Right hindlimb (tissue), 1 donor: ENCODE data around the gene ATP11C.
"Not testable (repeated sequence)": the region's sequence is repeated elsewhere in the genome, so short reads cannot be mapped to it uniquely, and the experiment has no call there.

Experiments used
- DNase-seq: peaks from one replicate; pipeline ENCODE4 v3.0.0-alpha.2; 2018

Gene ATP11C

DNA sequence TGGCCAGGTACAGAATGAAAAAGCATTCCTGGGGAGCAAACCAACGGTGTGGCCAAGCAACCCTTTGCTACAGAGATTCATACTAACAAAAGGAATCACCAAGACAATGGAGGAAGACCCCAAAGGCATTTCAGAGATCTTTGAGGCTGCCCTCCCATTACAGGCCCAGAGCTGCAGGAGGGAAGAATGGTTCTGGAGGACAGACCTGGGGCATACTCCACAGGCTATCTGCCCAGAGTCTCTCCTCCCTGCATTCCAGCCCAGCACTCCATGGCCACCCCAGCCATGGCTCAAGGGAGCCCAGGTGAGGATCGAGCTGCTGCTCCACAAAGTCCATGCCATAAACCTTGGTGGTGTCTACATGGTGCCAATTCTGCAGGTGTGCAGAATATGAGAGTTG, 81.9 kb downstream of the ATP11C start:
- no peak for DNase-seq

DNA sequence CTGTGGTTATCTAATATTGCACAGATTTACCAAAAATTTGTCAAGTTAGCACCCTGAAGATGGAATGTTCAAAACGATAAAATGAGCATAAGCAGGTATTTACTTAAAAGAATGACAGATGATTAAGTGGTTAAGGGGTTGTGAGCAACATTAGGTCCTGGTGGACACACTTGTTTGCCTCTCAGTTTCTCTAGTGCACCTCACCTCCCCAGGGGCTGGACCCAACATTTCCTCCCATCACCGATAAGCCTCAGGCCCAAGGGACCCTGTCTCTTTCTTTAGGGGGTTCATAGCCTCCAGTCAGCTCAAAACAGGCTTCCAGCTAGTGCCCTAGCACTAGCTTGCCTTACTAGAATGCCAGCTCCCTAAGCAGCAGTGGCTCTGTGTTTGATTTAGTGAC, 88.0 kb downstream of the ATP11C start:
- DNase-seq = no peak

DNA sequence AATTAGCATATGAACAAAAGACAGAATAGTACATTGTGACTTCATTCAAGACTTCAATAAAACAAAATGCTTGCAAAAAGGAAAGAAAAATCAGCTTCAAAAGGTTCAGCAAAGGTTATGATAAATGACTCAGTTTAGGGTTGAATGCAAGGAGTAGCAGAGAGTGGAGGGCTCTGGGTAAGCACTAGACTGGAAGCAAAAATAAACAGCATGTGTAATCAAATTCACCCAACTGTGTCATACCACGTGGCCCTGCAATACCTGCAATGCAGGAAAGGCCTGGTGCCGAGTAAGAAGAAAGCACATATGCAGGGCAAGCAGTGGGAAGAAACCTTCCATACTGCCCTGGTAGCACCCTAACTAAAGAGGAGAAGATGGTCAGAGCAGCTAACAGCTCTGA, 88.7 kb downstream of the ATP11C start:
- DNase-seq = no peak

DNA sequence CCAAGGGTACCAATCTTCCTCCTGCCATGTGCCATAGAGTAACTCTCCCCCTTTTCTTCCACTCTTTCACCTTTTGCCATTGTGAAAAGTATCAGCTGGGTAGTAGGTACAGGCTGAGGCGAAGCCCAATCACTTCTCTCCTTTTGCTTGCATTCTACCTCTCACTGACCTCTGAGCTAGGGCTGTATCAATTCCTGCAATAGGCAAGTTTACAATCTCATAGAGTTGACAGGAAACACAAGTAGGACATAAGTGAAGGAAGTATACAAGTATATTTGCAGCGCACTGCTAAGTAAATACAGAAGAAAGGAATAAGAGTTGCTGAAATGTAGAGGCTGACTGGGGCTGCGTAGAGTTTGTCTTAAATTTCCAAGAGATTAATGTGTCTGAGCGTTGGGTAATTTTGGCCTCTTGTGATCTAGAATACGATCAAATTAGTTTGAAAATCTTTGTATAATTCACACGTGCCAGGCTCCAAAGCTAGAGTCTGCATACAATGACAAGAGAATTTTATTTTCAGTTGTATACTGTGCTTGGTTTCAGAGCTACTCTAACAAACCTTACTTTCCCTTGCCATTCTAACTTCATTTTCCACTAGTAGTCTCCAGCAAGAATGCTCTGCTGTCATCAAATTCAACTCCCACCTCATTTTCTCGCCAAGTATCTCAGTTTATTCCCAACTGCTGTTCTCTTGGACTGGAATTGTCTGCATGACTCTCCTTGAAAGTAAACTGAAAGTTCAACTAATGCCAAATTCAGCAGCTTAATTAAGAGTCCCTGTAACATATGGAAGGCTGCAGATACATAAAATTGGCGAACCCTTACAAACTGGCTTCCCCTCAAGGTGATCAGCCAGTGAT, 90.3 kb downstream of the ATP11C start:
- peak; percentile 18 for DNase-seq

DNA sequence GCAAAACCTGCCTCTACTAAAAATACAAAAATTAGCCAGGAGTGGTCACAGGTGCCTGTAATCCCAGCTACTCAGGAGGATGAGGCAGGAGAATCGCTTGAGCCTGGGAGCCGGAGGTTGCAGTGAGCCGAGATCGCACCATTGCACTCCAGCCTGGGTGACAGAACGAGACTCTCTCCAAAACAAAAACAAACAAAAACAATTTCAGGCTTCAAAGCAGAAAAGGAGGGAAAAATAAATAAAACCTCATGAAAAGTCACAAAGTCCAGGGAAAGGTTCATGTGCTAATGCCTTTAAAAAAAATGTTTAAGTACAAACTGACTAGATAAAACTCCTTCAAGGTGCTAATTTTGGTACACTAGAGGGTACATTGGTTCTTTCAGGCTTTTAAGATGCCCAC, 96.5 kb downstream of the ATP11C start:
- not testable (repeated sequence) for DNase-seq

DNA sequence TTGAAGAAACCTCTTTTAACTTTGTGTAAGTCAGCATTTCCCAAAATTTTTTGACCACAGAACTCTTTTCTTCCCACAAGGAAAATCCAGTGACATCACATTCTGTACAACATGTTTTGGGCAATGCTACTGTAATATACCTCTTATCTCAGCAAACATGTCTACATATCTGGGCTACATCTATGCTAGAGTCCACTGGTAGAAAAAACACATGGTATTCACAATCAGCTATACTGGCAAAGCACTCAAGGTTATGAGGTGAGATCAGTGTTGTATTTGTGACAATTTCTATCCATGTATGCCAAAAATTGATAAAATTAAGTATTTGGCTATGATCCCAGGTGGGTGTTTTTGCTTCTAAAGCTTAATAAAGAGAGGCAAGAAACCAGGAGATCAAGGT, 98.0 kb downstream of the ATP11C start:
- no peak for DNase-seq

DNA sequence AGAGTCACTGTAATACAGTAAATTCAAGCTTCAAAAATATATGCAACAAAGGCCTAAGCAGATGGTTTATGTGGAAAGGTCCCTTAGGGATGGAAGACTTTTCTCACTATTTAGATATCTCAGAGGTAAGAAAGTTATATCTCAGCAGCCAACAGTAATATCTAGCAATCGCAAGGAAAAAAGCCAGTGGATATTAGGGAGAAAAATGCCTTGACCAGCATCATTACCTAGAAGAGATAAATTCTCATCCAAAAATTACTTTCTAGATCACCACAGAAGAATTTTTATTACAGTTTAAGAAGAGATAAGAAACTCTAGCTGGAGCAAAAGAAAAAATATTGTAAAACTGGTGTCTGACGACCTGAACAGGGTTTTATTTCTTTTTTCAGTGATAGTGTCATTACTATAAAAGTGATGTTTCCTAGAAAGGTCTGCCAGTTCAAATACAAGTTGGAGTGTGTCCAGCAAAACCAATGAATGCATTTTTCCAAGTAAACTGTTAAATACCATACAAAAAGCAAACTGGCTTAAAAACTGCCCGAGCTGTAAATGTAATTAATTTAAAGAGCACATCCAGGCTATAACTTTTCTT, 100.0 kb downstream of the ATP11C start:
- no peak for DNase-seq

DNA sequence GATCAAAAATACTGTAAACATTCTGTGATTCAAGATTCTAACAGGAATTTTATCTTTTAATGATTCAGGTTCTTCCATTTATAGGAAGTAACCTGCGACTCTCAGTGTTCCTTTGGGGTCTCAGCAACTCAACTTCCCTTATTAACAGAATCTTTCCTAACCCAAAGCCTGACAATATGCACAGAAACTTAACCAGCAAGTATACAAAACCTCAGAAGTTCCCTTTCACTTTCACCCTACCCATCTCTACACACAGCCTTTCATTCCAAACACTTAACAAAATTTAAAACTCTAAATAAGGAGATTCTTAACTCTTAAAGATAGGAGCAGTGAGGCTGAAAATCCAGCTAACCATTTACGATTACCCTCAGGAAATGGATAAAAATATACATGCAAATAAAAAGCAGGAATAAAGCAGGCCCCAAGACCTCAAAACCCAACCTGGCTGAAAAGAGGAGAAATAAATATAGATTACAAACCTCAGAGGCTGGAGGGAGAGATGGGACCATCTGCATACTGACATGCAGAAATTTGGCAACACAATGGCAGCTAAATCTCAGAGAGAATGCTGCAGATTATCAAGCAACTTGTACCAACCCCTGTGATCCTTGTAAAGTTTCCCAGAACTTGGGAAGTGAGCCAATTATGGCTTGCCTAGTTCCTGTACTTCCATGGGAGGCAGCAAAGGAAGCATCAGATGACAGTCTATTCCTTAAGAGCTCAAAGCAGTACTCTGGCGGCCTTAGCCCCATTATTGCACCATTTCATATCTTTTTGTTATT, 101.0 kb downstream of the ATP11C start:
- peak; percentile 19 for DNase-seq

DNA sequence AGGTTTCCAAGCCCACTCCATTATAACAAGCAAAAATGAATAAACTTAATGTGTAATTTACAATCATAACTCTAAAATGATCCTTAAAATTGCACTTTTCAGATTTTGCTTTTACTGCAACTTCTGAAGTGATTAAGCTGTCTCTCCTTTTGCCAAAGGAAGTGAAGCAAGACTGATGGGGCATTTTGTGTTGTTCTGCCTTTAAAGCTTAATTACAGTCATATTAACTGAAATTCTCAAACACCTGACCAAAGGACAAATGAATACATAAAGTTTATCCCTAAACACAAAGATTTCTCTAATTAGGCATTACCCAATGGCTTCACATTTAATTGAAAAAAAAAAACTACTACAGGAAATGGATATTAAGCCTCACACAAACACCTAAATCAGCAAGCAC, 101.8 kb downstream of the ATP11C start:
- no peak for DNase-seq

DNA sequence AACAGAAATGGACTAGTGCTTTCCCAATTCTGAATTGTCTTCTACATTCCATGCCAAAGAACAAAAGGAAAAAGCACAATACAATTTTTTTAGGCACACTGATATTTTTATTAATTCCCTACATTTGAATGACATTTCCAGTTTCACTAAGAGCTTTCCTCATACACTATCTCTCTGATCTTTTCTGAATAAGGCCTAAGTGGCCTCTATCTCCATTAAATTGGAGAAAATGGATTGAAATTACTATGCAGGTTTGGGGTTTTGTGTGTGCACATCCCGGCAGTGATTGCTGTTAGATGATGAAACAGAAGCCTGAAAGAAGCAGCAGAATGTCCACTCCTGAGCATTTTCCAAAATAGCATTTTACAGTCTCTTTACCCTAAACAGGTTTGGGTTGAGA, 104.0 kb downstream of the ATP11C start:
- DNase-seq = no peak

DNA sequence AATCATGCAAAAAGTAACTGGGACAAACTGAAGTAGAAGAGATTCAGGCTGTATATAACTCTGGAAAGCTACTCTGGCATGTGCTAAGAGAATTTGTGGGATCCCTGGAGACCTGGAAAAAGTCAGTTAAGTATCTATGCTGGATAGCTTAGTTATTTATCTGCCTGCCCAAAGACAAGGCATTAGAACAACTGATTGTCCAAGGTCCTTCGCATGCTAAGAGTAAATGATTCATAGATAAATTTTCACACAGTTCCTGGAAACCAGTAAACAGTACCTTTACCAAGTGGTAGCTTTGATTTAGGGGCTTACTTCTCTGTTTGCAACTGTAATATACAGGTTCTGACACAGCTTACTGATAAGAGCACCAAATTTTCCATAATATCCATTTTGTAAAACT, 104.8 kb downstream of the ATP11C start:
- no peak for DNase-seq

DNA sequence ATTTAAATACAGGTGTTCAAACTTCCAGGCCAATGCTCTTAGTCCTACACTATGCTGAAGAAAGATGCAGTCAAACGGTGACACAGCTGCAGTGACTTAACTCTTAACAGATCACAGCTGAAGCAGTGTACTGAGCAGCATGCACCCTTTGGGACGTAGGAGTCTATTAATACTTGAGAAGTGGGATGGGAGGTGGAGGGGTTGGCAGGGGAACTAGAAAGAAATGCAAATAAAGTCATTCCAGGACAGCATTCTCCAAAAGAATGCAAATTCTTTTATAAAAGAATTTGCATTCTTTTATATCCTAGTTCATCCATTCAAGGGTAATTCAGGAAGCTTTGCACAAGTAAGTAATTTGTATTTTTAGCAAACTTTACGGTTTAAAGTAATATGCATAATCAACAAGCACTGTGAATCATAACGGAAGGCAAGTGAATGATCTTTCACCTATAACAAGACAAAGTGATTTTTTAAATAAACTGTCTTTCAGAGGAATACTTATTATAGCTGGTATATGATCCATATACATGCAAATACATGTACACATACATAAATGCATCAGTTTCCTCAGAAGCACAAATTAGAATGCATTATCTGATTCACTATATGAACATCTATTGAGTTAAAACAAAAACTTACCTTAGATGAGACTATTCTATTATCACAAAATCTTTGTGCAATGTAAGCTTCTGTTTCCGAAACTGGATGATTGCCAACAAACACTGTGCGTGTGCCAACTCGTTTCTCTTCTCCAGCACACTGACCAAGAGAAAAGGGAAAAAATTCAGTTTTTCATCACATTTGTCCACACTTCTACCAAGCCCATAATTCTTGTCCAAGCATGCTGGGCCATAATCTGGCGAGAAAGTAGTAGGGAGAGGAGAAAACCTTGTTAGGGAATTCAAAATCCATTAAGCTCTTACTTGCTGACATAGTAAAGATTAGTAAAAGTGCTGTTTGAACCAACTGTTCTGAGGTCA, 106.5 kb downstream of the ATP11C start:
- DNase-seq = no peak

DNA sequence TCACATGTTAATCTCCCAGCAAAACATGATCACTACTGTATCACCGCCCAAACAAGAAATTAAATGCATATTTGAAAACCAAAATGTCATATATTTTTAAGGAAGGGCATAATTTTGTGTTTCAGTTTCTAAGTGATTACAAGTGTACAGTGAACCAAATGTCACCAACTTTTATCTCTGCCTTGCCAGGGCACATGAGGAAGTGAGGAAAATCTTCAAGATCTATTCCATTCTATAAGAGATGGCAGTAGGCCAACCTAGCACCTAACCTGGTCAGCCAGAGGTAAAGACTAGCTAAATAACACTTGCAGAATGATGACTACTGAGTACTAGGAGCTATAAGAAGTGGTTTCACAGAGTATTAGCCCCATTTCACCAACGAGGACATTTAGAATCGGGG, 107.2 kb downstream of the ATP11C start:
- DNase-seq = no peak

DNA sequence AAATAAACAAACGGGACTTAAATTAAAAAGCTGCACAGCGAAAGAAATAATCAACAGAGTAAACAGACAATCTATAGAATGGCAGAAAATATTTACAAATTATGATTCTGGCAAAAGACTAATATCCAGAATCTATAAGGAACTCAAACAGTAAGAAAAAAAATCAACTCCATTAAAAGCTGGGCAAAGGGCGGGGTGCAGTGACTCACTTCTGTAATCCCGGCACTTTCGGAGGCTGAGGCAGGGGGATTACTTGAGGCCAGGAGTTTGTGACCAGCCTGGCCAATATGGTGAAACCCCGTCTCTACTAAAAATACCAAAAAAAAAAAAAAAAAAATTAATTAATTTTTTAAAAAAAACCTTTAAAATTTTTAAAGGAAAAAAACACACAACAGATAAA, 109.0 kb downstream of the ATP11C start:
- no peak for DNase-seq

DNA sequence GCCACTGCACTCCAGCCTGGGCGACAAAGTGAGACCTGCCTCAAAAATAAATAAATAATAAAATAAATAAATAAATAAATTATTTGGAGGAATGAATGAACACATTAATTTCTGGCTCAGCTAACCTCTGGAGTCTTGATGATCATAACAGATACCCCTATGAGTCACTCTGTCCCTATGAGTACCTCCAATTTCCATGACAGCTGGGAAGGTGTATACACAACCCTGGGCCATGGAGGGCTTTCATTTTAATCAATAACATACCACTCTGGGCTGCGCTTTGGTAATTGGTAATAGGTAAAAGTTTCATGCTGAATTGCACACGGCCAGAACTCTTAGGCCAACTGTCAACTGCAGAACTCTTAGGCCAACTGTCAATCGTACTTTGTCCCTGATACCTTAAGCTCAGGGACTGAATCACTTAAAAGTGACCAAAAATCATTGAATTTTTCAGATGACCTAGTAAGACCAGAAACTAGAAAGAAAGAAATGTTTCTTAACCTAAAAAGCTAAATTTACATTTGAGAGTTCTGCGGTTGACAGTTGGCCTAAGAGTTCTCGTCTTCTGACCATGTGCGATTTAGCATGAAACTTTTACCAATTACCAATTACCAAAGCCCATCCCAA, 112.4 kb downstream of the ATP11C start:
- no peak for DNase-seq

DNA sequence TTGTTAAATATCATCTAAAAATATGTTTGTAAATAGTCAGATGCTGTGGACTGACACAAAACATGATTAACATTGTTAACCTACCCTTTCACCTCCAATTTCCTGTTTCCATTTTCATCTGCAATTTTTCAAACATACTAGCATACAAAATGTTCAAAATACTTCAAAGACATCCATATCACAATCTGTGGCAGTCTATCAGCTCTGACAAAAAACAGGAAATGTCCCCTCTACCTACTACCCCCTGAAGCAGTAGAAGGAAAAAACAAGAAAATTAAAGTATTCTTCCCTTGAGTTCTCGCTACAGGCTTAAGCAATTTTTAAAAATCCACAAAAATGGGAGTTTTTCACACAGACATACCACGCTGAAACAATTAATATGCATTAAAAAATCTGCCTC, 116.6 kb downstream of the ATP11C start:
- no peak for DNase-seq

DNA sequence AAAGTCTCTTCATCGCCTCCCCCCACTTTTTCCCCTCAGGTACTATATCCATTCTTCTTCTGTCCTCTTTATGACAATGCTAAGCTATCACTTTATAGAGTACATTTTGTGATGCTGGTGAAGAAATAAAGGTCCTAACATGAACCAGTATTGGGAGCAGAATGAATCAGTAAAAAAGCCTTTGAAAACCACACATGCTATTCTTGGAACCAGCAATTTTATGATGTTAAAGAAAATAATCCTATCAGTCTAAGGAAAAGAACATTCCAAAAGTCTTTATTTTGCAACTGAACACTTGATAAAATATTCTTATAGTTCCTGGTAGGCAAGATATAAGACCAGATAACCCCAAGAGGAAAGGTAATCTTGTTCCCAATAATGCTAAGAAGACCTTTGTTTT, 117.1 kb downstream of the ATP11C start:
- DNase-seq = no peak

DNA sequence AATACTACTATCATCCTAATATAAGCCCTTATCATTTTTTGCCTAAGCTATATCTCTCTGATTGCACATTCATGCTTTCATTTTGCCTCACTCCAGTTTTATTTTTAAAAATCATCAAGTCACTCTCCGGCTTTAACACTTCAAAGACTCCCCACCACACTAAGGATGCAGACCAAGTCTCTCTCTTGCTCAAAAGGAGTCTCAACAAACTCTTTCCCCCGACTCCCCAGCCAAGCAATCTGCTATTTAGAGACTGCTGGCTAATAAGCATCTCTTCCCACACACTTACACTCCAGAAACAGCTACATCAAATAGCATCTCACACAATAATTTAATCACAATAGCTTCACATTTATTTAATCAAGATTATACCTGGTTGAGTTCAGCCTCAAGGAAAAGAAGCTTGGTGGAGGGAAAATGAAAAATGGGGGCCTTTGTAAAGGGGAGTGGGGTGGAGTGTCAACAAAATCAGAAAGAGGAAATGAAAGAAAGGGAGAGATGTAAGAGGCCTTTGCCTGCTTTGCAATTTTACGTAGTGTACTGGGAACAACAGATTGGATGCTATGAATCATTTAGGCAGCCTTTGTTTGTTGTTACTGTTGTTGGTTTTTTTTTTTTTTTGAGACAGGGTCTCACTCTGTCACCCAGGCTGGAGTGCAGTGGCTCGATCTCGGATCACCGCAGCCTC, 120.8 kb downstream of the ATP11C start:
- DNase-seq = no peak

DNA sequence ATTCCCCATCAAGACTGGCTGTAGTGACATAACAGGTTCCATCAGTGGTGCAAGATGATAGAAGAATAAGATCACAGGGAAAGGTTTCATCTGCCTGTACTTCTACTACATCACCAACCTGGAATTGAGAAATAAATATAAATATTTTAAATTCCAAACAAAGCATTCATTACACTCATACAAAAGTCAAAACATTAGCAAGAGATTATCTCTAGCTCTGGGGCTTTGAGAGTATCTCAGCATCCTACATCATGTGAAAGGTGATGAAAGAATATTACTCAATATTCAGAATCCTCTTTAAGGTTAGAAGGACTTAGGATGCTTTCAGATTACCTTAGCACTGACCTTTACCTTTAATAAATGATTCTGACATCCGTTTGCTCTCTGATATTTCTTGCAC, 128.4 kb downstream of the ATP11C start:
- no peak for DNase-seq

DNA sequence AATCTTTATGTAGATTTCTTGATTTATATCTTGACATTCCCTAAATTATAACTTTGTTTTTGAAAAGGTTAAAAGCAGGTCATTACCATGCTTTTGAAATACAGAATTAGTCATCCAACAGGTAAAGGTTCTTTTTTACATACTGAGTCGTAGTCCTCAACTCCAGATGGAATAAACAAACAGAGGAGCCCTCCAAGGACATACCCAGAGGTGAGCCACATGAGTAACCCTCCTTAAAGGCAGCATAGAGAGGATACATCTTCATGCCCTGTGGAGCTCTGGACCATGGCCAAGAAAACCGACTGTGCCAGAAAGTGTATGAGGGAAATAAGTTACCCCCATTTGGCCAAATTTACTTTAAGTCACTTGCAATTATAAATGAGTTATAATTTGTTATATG, 129.6 kb downstream of the ATP11C start:
- no peak for DNase-seq

DNA sequence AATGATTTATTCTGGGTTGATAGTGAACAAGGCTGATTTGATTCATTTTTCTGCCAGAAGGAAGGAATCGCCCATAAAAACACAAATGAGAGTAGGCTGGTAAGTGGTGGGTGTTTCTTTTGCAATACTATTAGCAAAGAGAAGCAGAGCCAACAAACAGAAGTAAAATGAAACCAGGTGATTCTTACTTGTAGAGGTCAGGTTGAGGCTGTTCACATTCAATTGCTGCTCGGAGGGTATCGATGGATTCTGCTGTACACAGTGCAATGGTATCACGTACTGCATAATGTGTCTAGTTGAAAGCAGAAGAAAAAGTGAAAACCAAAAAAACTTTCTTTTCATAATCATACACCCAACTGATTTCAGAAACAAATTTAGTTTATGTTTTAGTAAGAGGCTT, 130.8 kb downstream of the ATP11C start:
- DNase-seq = no peak

DNA sequence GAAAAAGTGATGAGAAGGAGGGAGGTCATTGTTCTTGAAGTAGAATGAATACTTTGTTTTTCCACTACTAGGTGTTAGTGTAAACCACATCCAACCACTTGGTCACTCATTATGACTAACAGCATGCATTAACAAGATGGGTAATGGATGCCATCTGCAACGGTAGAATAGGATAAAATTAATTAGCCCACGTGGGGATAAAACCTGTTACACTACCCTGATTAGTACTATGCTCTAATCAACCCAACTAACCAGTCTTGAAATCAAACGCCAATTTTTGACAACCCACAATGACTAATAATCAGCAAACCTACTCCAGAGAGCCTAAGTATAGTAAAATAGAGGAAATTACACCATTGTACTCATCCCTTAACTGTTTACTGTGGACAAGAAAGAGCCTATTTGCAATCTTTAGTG, 131.4 kb downstream of the ATP11C start:
- DNase-seq = no peak
